GM19025 (cell line): Measurements from ENCODE around the gene ZNF716.
"Not testable (repeated sequence)": the region's sequence is repeated elsewhere in the genome, so short reads cannot be mapped to it uniquely, and the experiment has no call there.

ENCODE experiments used
- ATAC-seq: cut with Tn5 transposase; IDR thresholded peaks from one replicate; pipeline ENCODE4 v1.9.1; 2021; ENCODE audit warnings: mild to moderate bottlenecking, low read depth, moderate library complexity; ENCODE audit not compliant: unreplicated experiment

The ZNF716 gene

GRCh38 chr7:57449904-57450303 lies at the start of gene ZNF716:
Gene ZNF716, plus strand, starts transcription at chr7:57450177. Its CDS starts 112 bp downstream, at chr7:57450289.
- ATAC-seq, result no peak

GRCh38 chr7:57400531-57401155 lies 49.3 kb upstream of the ZNF716 start:
- no peak for ATAC-seq

GRCh38 chr7:57403051-57403450 lies 46.9 kb upstream of the ZNF716 start:
- not testable (repeated sequence) for ATAC-seq

GRCh38 chr7:57403601-57404342 lies 46.2 kb upstream of the ZNF716 start:
- ATAC-seq, result no peak

- ATAC-seq, result no peak
Observed at GRCh38 chr7:57404343-57404966, 45.5 kb upstream of the ZNF716 start.

GRCh38 chr7:57404967-57405421 lies 45.0 kb upstream of the ZNF716 start:
- ATAC-seq, result no peak

- no peak for ATAC-seq
Observed at GRCh38 chr7:57407125-57407524, 42.9 kb upstream of the ZNF716 start.

- ATAC-seq, result no peak
Observed at GRCh38 chr7:57412168-57412567, 37.8 kb upstream of the ZNF716 start.

GRCh38 chr7:57412618-57413017 lies 37.4 kb upstream of the ZNF716 start:
- ATAC-seq, result no peak

- no peak for ATAC-seq
Observed at GRCh38 chr7:57413529-57414398, 36.2 kb upstream of the ZNF716 start.

GRCh38 chr7:57414415-57414814 lies 35.6 kb upstream of the ZNF716 start:
- ATAC-seq, result no peak

GRCh38 chr7:57414852-57415251 lies 35.1 kb upstream of the ZNF716 start:
- no peak for ATAC-seq

GRCh38 chr7:57415326-57415725 lies 34.7 kb upstream of the ZNF716 start:
- ATAC-seq, result no peak

- no peak for ATAC-seq
Observed at GRCh38 chr7:57415730-57416129, 34.2 kb upstream of the ZNF716 start.

- no peak for ATAC-seq
Observed at GRCh38 chr7:57416601-57417358, 33.2 kb upstream of the ZNF716 start.

- no peak for ATAC-seq
Observed at GRCh38 chr7:57417736-57418135, 32.2 kb upstream of the ZNF716 start.

- ATAC-seq, result no peak
Observed at GRCh38 chr7:57423768-57424167, 26.2 kb upstream of the ZNF716 start.

- ATAC-seq, result no peak
Observed at GRCh38 chr7:57424515-57425238, 25.3 kb upstream of the ZNF716 start.

GRCh38 chr7:57425239-57425944 lies 24.6 kb upstream of the ZNF716 start:
- ATAC-seq, result no peak
